Measurements from ENCODE around the gene TCF19. TPM values are rescaled to one million over a fixed set of nuclear protein-coding genes. Genes with fewer than 3 reads are reported as not detected.
A peak's percentile ranks its signal among the peaks of the same experiment; 100 is the strongest.

The TCF19 gene
- total RNA-seq, 6 donors from 2014 or later, result 4.2 to 10.0 (median 5.3) TPM

- WGBS, 2 donors, result 73 to 77% methylated on average over 3 to 18 of the region's 19 CpGs
- H3K27ac ChIP-seq, result peak overlapping the region in 1 of 4 donors; percentile 20
- ATAC-seq (ENCODE audit: low FRiP score in 2 of 2) (peak in 1 of 2 donors; percentile 24), DNase-seq (no peak)
- H3K4me3 ChIP-seq, result no peak overlapping the region
- peaks cover 7 to 26% (median 14%) of the 10 kb centered on the region in 4 donors for H3K4me1 ChIP-seq
- no peaks in the 10 kb centered on the region for H3K27me3 ChIP-seq
- TF ChIP-seq, protein P1, sequence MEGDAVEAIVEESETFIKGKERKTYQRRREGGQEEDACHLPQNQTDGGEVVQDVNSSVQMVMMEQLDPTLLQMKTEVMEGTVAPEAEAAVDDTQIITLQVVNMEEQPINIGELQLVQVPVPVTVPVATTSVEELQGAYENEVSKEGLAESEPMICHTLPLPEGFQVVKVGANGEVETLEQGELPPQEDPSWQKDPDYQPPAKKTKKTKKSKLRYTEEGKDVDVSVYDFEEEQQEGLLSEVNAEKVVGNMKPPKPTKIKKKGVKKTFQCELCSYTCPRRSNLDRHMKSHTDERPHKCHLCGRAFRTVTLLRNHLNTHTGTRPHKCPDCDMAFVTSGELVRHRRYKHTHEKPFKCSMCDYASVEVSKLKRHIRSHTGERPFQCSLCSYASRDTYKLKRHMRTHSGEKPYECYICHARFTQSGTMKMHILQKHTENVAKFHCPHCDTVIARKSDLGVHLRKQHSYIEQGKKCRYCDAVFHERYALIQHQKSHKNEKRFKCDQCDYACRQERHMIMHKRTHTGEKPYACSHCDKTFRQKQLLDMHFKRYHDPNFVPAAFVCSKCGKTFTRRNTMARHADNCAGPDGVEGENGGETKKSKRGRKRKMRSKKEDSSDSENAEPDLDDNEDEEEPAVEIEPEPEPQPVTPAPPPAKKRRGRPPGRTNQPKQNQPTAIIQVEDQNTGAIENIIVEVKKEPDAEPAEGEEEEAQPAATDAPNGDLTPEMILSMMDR (IDR thresholded peaks at IDR 0.05), result no peak
- TF ChIP-seq POLR2AphosphoS5 (IDR thresholded peaks at IDR 0.05) (no peak), EP300 (IDR thresholded peaks at IDR 0.05) (no peak), POLR2A (IDR thresholded peaks at IDR 0.05) (no peak)
- H3K9me3 ChIP-seq, result no peaks in the 10 kb centered on the region
- H3K36me3 ChIP-seq, result no peaks in the 10 kb centered on the region
Measured at GRCh38 chr6:31116661-31117385, 41.6 kb upstream of the TCF19 start.

DNA sequence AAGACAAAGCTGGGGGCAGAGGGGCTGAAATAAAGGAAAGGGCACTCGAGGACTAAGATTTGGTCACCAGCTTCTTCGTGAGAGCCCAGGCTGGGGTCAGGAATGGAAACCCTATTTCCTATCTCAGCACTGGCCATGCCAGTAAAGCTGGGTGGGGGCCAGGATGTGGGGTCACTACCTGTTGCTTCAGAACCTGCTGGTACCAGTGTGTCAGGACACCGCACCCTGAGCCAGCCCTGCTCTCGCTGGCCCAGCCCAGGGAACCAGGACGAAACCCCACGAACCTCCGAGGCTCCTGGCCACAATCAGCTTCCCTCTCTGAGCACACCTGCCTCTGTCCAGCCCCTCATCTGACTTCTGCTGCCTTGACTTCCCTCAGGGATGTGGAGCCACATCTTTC lies 40.2 kb upstream of the TCF19 start:
- WGBS, 2 donors, result 86 to 88% methylated on average over 7 of the region's 7 CpGs
- TF ChIP-seq EP300 (IDR thresholded peaks at IDR 0.05) (no peak), POLR2A (IDR thresholded peaks at IDR 0.05) (no peak), POLR2AphosphoS5 (IDR thresholded peaks at IDR 0.05) (no peak)
- TF ChIP-seq, protein P1 (IDR thresholded peaks at IDR 0.05), result no peak
- Histone ChIP-seq H3K27ac (no peak overlapping the region), H3K4me3 (no peak overlapping the region), H3K27me3 (no peaks in the 10 kb centered on the region), H3K36me3 (no peaks in the 10 kb centered on the region), H3K4me1 (peaks cover 14 to 33% (median 23%) of the 10 kb centered on the region in 4 donors), H3K9me3 (no peaks in the 10 kb centered on the region)
- ATAC-seq (ENCODE audit: low FRiP score in 2 of 2), result no peak
- DNase-seq, result no peak

DNA sequence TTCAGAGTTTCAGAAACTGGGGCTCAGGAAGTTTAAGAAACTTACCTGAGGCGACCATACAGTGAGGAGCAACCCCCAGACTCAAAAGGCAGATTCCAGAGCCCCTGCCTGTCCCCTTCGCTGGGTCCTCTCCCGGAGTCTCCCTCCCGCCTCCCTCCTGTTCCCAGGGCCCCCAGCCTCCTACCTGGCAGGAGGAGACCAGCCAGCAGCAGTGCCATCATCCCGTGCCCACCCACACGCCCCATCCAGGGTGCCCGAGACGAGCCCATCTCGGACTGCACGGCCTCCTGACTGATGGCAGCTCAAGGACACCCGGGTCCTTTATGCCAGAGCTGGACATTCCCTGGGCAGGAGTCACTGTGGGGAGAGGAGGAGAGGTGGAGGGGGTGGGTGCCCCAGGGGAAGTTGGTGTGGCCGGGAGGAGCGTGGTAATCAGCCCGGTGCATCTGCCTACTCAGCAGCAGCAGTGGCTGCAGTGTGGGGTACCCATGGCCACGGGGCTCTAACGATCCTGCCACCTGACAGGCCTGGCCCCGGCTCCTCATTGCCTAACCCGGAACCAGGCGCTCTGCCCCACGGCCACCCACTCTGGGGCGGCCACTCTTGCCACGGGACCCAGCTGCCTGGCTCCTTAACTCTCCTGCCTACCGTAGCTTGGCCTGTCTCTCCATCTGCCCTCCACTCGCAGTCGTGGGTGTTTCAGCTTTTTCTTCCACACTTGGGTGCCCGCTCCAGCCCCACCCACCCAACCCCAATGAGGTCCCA lies 38.1 kb upstream of the TCF19 start, which contains the start of gene CDSN:
Gene CDSN (minus strand): TSS at position 296 of the 765 bp plus-strand sequence. CDS start 27 bp downstream, at position 269.
- 79 to 82% methylated on average over 25 of the region's 26 CpGs for WGBS, 2 donors
- H3K27ac ChIP-seq, result no peak within 1 kb of the TSS
- TF ChIP-seq, protein P1 (IDR thresholded peaks at IDR 0.05), result no peak
- TF ChIP-seq POLR2A (IDR thresholded peaks at IDR 0.05) (no peak), POLR2AphosphoS5 (IDR thresholded peaks at IDR 0.05) (no peak), EP300 (IDR thresholded peaks at IDR 0.05) (no peak)
- H3K9me3 ChIP-seq, result no peaks in the 10 kb centered on the region
- ATAC-seq (ENCODE audit: low FRiP score in 2 of 2) (no peak), DNase-seq (no peak)
- peaks cover 12 to 22% (median 15%) of the 10 kb centered on the region in 4 donors for H3K4me1 ChIP-seq
- no peaks in the 10 kb centered on the region for H3K36me3 ChIP-seq
- H3K4me3 ChIP-seq, result no peak within 1 kb of the TSS
- no peaks in the 10 kb centered on the region for H3K27me3 ChIP-seq

GRCh38 chr6:31121131-31121790 lies 37.1 kb upstream of the TCF19 start:
- H3K4me1 ChIP-seq, result peaks cover 9 to 19% (median 15%) of the 10 kb centered on the region in 4 donors
- WGBS, 2 donors, result 93% methylated on average over 7 to 12 of the region's 12 CpGs

More at GRCh38 chr6:31121131-31121790, 37.1 kb upstream of the TCF19 start:
- Histone ChIP-seq H3K9me3 (no peaks in the 10 kb centered on the region), H3K27ac (no peak overlapping the region), H3K27me3 (no peaks in the 10 kb centered on the region), H3K36me3 (no peaks in the 10 kb centered on the region), H3K4me3 (no peak overlapping the region)
- DNase-seq, result no peak
- ATAC-seq (ENCODE audit: low FRiP score in 2 of 2), result no peak
- TF ChIP-seq POLR2AphosphoS5 (IDR thresholded peaks at IDR 0.05), result no peak
- no peak for TF ChIP-seq EP300 (IDR thresholded peaks at IDR 0.05)
- TF ChIP-seq, protein P1 (IDR thresholded peaks at IDR 0.05), result no peak
- TF ChIP-seq POLR2A (IDR thresholded peaks at IDR 0.05), result no peak

All from upper lobe of left lung (tissue), 6 donors.